HUDEP-2 (cell line): Measurements from ENCODE around the gene RGCC.

Source experiments
- DNase-seq, 76 experiments: peaks; one replicate each; lab custom pipeline; 2025; ENCODE audit not compliant: unreplicated experiment in 76 of 76; lab: John Stamatoyannopoulos, UW

RGCC gene

DNA sequence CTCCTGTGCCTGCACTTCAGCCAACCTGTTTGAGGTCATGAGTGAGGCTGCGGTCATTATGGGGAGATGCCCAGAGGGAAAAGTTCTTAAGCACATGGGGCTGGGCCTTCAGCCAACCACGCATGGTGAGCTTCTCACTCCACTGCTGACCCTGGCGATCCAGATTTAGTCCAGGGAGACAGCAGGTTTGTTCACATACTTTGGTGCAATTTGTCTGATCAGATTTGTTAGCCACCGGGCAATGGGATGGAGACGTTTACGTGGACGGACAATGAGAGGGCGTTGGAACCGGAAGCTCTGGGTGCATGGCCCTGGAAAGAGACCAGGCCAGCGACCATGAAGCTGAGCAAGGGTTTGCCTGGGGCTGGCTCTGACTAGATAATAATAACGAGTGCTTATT, 56.2 kb downstream of the RGCC start:
- DNase-seq, result no peak

- DNase-seq, result no peak
These were observed 57.6 kb downstream of the RGCC start for GRCh38 chr13:41514853-41515395.

DNA sequence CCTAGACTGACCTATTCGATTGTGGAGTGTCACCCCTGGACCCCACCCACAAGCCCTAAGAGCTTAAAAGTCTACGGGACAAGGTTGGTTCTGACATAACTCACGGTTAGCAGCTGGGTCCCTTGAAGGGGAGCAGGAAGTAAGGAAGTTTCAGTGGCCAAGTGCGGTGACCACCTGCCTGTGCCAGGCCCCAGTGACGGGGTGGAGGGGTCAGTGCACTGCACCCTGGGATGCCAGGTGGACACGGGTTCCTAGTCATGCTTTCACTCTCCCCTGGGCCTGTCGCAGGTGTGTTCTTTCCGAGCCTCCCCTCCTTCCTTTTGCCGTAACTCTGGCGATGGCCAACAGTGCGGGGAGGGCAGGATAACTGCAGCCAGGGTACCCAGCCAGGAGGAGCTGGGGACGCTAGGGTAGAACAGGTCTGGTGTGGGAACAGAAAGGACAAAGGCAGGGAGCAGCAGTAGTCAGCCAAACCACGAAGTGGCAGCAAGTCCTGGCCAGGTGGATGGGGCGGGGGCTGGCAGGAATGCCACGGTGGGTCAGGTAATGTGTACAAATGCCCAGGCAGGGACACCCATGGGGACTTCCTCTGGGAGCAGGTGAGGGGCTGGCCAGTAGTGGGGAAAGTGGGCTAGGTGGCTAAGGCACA, 58.3 kb downstream of the RGCC start:
- DNase-seq, result no peak

DNA sequence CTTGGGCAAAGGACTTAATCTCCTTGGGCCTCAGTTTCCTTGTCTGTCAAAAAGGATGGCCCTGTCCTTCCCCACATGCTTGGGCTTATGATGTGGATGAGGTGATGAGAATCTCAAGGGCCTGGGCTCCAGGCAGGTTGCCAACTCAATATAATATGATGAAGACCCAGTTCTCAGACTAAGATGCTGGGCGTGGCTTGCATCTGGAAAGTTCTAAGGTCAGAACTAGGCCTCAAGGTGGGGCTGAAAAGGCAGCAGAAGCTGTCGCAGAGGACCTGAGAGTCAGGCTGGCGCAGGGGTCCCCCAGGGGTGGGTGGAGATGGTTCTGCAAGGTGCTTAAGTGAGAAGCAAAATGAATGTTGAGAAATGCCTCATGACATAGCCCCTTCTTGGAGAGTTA, 58.8 kb downstream of the RGCC start:
- DNase-seq, result no peak

- DNase-seq, result no peak
These were observed 59.4 kb downstream of the RGCC start for GRCh38 chr13:41516760-41517159.

- DNase-seq, result no peak
These were observed 62.8 kb downstream of the RGCC start for GRCh38 chr13:41520016-41520659.
